ENCODE results near the gene PRDM2. TPM values are rescaled to one million over a fixed set of nuclear protein-coding genes. Genes with fewer than 3 reads are reported as not detected.

The PRDM2 gene
- total RNA-seq, 5 donors from 2014 or later (not counting 1 experiment from before 2014, with no cell fraction given) = 93.3 to 162 (median 99.4) TPM

DNA sequence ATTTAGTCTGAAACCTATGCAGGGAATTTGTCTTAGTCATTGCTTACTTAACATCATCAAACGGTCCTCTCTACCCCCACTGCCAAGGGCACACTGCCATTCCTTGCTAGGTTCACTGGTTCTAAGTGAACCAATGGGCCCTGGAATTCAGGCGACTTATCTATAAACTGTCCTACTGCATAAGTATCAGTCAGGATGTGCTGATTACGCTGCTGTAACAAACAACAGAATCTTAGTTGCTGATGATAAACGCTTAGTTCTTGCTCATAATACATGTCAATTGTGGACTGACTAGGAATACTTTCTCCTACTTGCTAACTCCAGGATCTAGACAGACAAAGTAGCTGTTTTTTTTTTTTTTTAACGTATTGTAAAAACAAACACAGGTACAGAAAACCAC lies 136.1 kb downstream of the PRDM2 start:
- peaks cover 0 to 9% of the 10 kb centered on the region in 2 experiments for H3K27me3 ChIP-seq (replicated peaks in 1 of 2; ENCODE audit: control insufficient read depth in 2 of 2, extremely low read depth in 1 of 2, insufficient read depth in 2 of 2, low read length in 1 of 2)
- peaks cover 18 to 20% of the 10 kb centered on the region in 2 donors for H3K27me3 Mint-ChIP-seq
- no CpG with 5 or more reads among the region's 5 CpGs for WGBS (ENCODE audit: insufficient coverage)
- ChIA-PET POLR2A (no interaction called here), CTCF (no interaction called here)
- peaks cover 0 to 4% (median 2%) of the 10 kb centered on the region in 3 donors for H3K9me3 Mint-ChIP-seq
- H3K36me3 ChIP-seq (ENCODE audit: control insufficient read depth in 2 of 2, extremely low read depth in 1 of 2, insufficient read depth in 1 of 2, low read length in 1 of 2) = no peaks in the 10 kb centered on the region
- no peak for ATAC-seq (replicated peaks in 1 of 4)
- no peaks in the 10 kb centered on the region for H3K4me1 ChIP-seq (ENCODE audit: control insufficient read depth in 1 of 2, extremely low read depth in 1 of 2, insufficient read depth in 2 of 2, low read length in 2 of 2)
- H3K4me3 Mint-ChIP-seq = no peak overlapping the region
- no peak for DNase-seq
- no peak overlapping the region for H3K27ac ChIP-seq (ENCODE audit: low read length)
- no peaks in the 10 kb centered on the region for H3K4me1 Mint-ChIP-seq
- no peak overlapping the region for H3K27ac Mint-ChIP-seq
- peaks cover 2% of the 10 kb centered on the region for H3K9me3 ChIP-seq
- H3K4me3 ChIP-seq (ENCODE audit: control insufficient read depth in 1 of 2, extremely low read depth in 1 of 2, low read length in 1 of 2) = no peak overlapping the region
- H3K36me3 Mint-ChIP-seq = no peaks in the 10 kb centered on the region

DNA sequence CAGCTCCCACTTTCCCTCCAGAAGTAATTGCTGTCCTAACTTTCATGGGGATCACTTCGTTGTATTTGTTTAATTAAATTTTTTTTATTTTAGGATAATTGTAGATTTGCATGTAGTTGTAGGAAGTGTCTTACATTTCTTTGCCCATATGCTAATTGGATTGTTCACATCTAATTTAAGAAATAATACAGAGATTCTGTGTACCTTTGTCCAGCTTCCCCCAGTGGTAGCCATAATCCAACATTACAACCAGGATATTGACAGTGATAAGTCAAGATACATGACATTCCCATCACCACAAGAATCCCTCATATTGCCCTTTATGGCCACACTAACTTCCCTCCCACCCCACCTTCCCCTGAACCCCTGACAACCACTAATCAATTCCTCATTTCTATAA lies 136.6 kb downstream of the PRDM2 start:
- ChIA-PET POLR2A (no interaction called here), CTCF (no interaction called here)
- Mint-ChIP-seq H3K4me3 (no peak overlapping the region), H3K36me3 (no peaks in the 10 kb centered on the region), H3K9me3 (peaks cover 0 to 4% (median 2%) of the 10 kb centered on the region in 3 donors), H3K4me1 (no peaks in the 10 kb centered on the region), H3K27me3 (peaks cover 18 to 20% of the 10 kb centered on the region in 2 donors), H3K27ac (no peak overlapping the region)
- Histone ChIP-seq H3K36me3 (ENCODE audit: control insufficient read depth in 2 of 2, extremely low read depth in 1 of 2, insufficient read depth in 1 of 2, low read length in 1 of 2) (no peaks in the 10 kb centered on the region), H3K4me3 (ENCODE audit: control insufficient read depth in 1 of 2, extremely low read depth in 1 of 2, low read length in 1 of 2) (no peak overlapping the region), H3K9me3 (peaks cover 2% of the 10 kb centered on the region), H3K27me3 (replicated peaks in 1 of 2; ENCODE audit: control insufficient read depth in 2 of 2, extremely low read depth in 1 of 2, insufficient read depth in 2 of 2, low read length in 1 of 2) (peaks cover 0 to 8% of the 10 kb centered on the region in 2 experiments), H3K4me1 (ENCODE audit: control insufficient read depth in 1 of 2, extremely low read depth in 1 of 2, insufficient read depth in 2 of 2, low read length in 2 of 2) (no peaks in the 10 kb centered on the region), H3K27ac (ENCODE audit: low read length) (no peak overlapping the region)
- no CpG with 5 or more reads among the region's 1 CpG for WGBS (ENCODE audit: insufficient coverage)
- DNase-seq (no peak), ATAC-seq (replicated peaks in 1 of 4) (no peak)

DNA sequence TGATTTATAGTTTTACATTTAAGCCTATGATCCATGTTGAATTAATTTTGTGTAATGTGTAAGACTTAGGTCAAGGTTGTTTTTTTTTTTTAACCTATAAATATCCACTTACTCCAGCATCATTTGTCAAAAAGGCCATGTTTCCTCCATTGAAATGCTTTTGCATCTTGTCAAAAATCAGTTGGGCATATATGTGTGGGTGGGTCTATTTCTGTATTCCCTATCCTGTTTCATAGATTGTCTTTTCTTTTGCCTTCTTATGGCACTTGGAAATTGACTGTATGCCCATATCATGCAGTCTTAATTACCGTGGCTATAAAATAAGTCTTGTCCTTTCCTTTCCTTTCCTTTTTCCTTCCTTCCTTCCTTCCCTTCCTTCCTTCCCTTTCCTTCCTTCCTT lies 138.2 kb downstream of the PRDM2 start:
- H3K36me3 ChIP-seq (ENCODE audit: control insufficient read depth in 2 of 2, extremely low read depth in 1 of 2, insufficient read depth in 1 of 2, low read length in 1 of 2) = no peaks in the 10 kb centered on the region
- POLR2A ChIA-PET = no interaction called here
- peaks cover 0 to 4% of the 10 kb centered on the region in 2 experiments for H3K27me3 ChIP-seq (replicated peaks in 1 of 2; ENCODE audit: control insufficient read depth in 2 of 2, extremely low read depth in 1 of 2, insufficient read depth in 2 of 2, low read length in 1 of 2)
- peaks cover 2% of the 10 kb centered on the region for H3K9me3 ChIP-seq
- H3K4me3 ChIP-seq (ENCODE audit: control insufficient read depth in 1 of 2, extremely low read depth in 1 of 2, low read length in 1 of 2) = no peak overlapping the region
- Mint-ChIP-seq H3K27ac (no peak overlapping the region), H3K4me1 (no peaks in the 10 kb centered on the region), H3K9me3 (peaks cover 0 to 4% (median 2%) of the 10 kb centered on the region in 3 donors), H3K27me3 (peaks cover 29 to 30% of the 10 kb centered on the region in 2 donors), H3K4me3 (no peak overlapping the region), H3K36me3 (no peaks in the 10 kb centered on the region)
- DNase-seq (no peak), ATAC-seq (replicated peaks in 1 of 4) (no peak)
- H3K27ac ChIP-seq (ENCODE audit: low read length) = no peak overlapping the region
- H3K4me1 ChIP-seq (ENCODE audit: control insufficient read depth in 1 of 2, extremely low read depth in 1 of 2, insufficient read depth in 2 of 2, low read length in 2 of 2) = no peaks in the 10 kb centered on the region
- CTCF ChIA-PET = no interaction called here
- no CpG with 5 or more reads among the region's 1 CpG for WGBS (ENCODE audit: insufficient coverage)

GRCh38 chr1:13842497-13842896 lies 142.5 kb downstream of the PRDM2 start:
- Histone ChIP-seq H3K4me3 (ENCODE audit: control insufficient read depth in 1 of 2, extremely low read depth in 1 of 2, low read length in 1 of 2) (no peak overlapping the region), H3K9me3 (no peaks in the 10 kb centered on the region), H3K27me3 (replicated peaks in 1 of 2; ENCODE audit: control insufficient read depth in 2 of 2, extremely low read depth in 1 of 2, insufficient read depth in 2 of 2, low read length in 1 of 2) (peaks cover 2 to 3% of the 10 kb centered on the region in 2 experiments), H3K36me3 (ENCODE audit: control insufficient read depth in 2 of 2, extremely low read depth in 1 of 2, insufficient read depth in 1 of 2, low read length in 1 of 2) (no peaks in the 10 kb centered on the region), H3K27ac (ENCODE audit: low read length) (no peak overlapping the region), H3K4me1 (ENCODE audit: control insufficient read depth in 1 of 2, extremely low read depth in 1 of 2, insufficient read depth in 2 of 2, low read length in 2 of 2) (no peaks in the 10 kb centered on the region)
- Mint-ChIP-seq H3K27me3 (peaks cover 36 to 45% of the 10 kb centered on the region in 2 donors), H3K4me3 (no peak overlapping the region), H3K9me3 (no peaks in the 10 kb centered on the region), H3K36me3 (no peaks in the 10 kb centered on the region), H3K4me1 (no peaks in the 10 kb centered on the region), H3K27ac (no peak overlapping the region)
- ATAC-seq (replicated peaks in 1 of 4) (no peak), DNase-seq (no peak)
- CTCF ChIA-PET = no interaction called here
- POLR2A ChIA-PET = no interaction called here
- no CpG with 5 or more reads among the region's 2 CpGs for WGBS (ENCODE audit: insufficient coverage)

DNA sequence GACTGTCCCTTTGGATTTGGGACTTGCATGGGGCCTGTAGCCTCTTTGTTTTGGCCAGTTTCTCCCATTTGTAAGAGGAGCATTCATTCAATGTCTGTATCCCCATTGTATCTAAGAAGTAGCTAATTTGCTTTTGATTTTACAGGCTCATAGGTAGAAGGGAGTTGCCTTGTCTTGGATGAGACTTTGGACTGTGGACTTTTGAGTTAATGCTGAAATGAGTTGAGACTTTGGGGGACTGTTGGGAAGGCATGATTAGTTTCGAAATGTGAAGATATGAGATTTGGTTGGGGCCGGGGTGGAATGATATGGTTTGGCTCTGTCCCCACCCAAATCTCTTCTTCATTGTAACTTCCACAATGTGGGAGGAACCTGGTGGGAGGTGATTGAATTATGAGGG lies 151.7 kb downstream of the PRDM2 start:
- no peak for ATAC-seq (replicated peaks in 1 of 4)
- peaks cover 5 to 11% (median 10%) of the 10 kb centered on the region in 3 donors for H3K9me3 Mint-ChIP-seq
- DNase-seq = no peak

DNA sequence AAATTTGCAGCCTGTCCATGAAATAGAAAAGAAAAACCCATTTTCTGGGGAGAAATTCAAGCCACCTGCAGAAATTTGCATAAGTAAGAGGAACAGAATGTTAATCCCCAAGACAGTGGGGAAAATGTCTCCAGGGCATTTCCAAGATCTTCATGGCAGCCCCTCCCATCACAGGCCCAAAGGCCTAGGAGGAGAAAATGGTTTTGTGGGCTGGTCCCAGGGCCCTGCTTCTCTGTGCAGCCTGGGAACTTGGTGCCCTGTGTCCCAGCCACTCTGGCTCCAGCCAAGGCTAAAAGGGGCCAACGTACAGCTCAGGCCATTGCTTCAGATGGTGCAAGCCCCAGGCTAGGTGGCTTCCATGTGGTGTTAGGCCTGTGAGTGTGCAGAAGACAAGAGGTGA lies 155.6 kb downstream of the PRDM2 start:
- Histone ChIP-seq H3K36me3 (ENCODE audit: control insufficient read depth in 2 of 2, extremely low read depth in 1 of 2, insufficient read depth in 1 of 2, low read length in 1 of 2) (no peaks in the 10 kb centered on the region), H3K4me3 (ENCODE audit: control insufficient read depth in 1 of 2, extremely low read depth in 1 of 2, low read length in 1 of 2) (no peak overlapping the region), H3K4me1 (ENCODE audit: control insufficient read depth in 1 of 2, extremely low read depth in 1 of 2, insufficient read depth in 2 of 2, low read length in 2 of 2) (no peaks in the 10 kb centered on the region), H3K27me3 (replicated peaks in 1 of 2; ENCODE audit: control insufficient read depth in 2 of 2, extremely low read depth in 1 of 2, insufficient read depth in 2 of 2, low read length in 1 of 2) (no peaks in the 10 kb centered on the region), H3K9me3 (no peaks in the 10 kb centered on the region), H3K27ac (ENCODE audit: low read length) (no peak overlapping the region)
- DNase-seq = no peak
- Mint-ChIP-seq H3K4me1 (no peaks in the 10 kb centered on the region), H3K27ac (no peak overlapping the region), H3K4me3 (no peak overlapping the region), H3K9me3 (peaks cover 5 to 12% (median 6%) of the 10 kb centered on the region in 3 donors), H3K36me3 (peaks cover 10% of the 10 kb centered on the region), H3K27me3 (peaks cover 2 to 5% of the 10 kb centered on the region in 2 donors)
- 67% methylated on average over 1 of the region's 1 CpG for WGBS (ENCODE audit: insufficient coverage)
- ChIA-PET POLR2A (no interaction called here), CTCF (no interaction called here)
- no peak for ATAC-seq (replicated peaks in 1 of 4)

More for the DNA sequence above, 151.7 kb downstream of the PRDM2 start:
- H3K4me3 Mint-ChIP-seq = no peak overlapping the region
- no peaks in the 10 kb centered on the region for H3K36me3 ChIP-seq (ENCODE audit: control insufficient read depth in 2 of 2, extremely low read depth in 1 of 2, insufficient read depth in 1 of 2, low read length in 1 of 2)
- H3K27me3 ChIP-seq (replicated peaks in 1 of 2; ENCODE audit: control insufficient read depth in 2 of 2, extremely low read depth in 1 of 2, insufficient read depth in 2 of 2, low read length in 1 of 2) = no peaks in the 10 kb centered on the region
- H3K27me3 Mint-ChIP-seq = peaks cover 9 to 16% of the 10 kb centered on the region in 2 donors
- no peaks in the 10 kb centered on the region for H3K4me1 Mint-ChIP-seq
- H3K9me3 ChIP-seq = no peaks in the 10 kb centered on the region
- POLR2A ChIA-PET = no interaction called here
- no peak overlapping the region for H3K4me3 ChIP-seq (ENCODE audit: control insufficient read depth in 1 of 2, extremely low read depth in 1 of 2, low read length in 1 of 2)
- no CpG with 5 or more reads among the region's 2 CpGs for WGBS (ENCODE audit: insufficient coverage)
- no peak overlapping the region for H3K27ac ChIP-seq (ENCODE audit: low read length)
- no peak overlapping the region for H3K27ac Mint-ChIP-seq
- peaks cover 10% of the 10 kb centered on the region for H3K36me3 Mint-ChIP-seq
- CTCF ChIA-PET = no interaction called here
- H3K4me1 ChIP-seq (ENCODE audit: control insufficient read depth in 1 of 2, extremely low read depth in 1 of 2, insufficient read depth in 2 of 2, low read length in 2 of 2) = no peaks in the 10 kb centered on the region

- Histone ChIP-seq H3K27ac (ENCODE audit: low read length) (no peak overlapping the region), H3K27me3 (replicated peaks in 1 of 2; ENCODE audit: control insufficient read depth in 2 of 2, extremely low read depth in 1 of 2, insufficient read depth in 2 of 2, low read length in 1 of 2) (peaks cover 0 to 5% of the 10 kb centered on the region in 2 experiments), H3K4me3 (ENCODE audit: control insufficient read depth in 1 of 2, extremely low read depth in 1 of 2, low read length in 1 of 2) (no peak overlapping the region), H3K36me3 (ENCODE audit: control insufficient read depth in 2 of 2, extremely low read depth in 1 of 2, insufficient read depth in 1 of 2, low read length in 1 of 2) (no peaks in the 10 kb centered on the region), H3K9me3 (no peaks in the 10 kb centered on the region), H3K4me1 (ENCODE audit: control insufficient read depth in 1 of 2, extremely low read depth in 1 of 2, insufficient read depth in 2 of 2, low read length in 2 of 2) (no peaks in the 10 kb centered on the region)
- DNase-seq (no peak), ATAC-seq (replicated peaks in 1 of 4) (no peak)
- CTCF ChIA-PET = no interaction called here
- Mint-ChIP-seq H3K9me3 (peaks cover 3 to 10% (median 3%) of the 10 kb centered on the region in 3 donors), H3K4me1 (no peaks in the 10 kb centered on the region), H3K27ac (no peak overlapping the region), H3K4me3 (no peak overlapping the region), H3K36me3 (peaks cover 7% of the 10 kb centered on the region), H3K27me3 (peaks cover 6 to 10% of the 10 kb centered on the region in 2 donors)
- POLR2A ChIA-PET = no interaction called here
- WGBS (ENCODE audit: insufficient coverage) = 82% methylated on average over 2 of the region's 2 CpGs
These were observed 160.0 kb downstream of the PRDM2 start for GRCh38 chr1:13860031-13860430.
